C4-2B (cell line): ENCODE measurements around the gene NCAPD3.

ENCODE experiments used
- CTCF ChIP-seq: fragments of 450-650 bp; conservative IDR thresholded peaks from 2 replicates; pipeline ENCODE4 v1.5.1; 2017; ENCODE audit warnings: mild to moderate bottlenecking
- ZFX ChIP-seq: fragments of 450-650 bp; IDR thresholded peaks from 2 replicates; pipeline ENCODE4 v1.6.1; 2017

GRCh38 chr11:134237557-134237922 is 13.8 kb upstream of the NCAPD3 start:
- no peak for TF ChIP-seq CTCF
- TF ChIP-seq ZFX = no peak
